OCI-LY7 (cell line): ENCODE data around the gene PRDM5.

ENCODE experiments used
- EZH2phosphoT487 ChIP-seq: fragments of 200-600 bp; sonication (generic); IDR thresholded peaks from 2 replicates; pipeline ENCODE4 v1.6.1; 2018; ENCODE audit warnings: low read depth, borderline replicate concordance, mild to moderate bottlenecking, mixed run types, antibody characterized with exemption, low read length, moderate library complexity, mixed read lengths
- TF ChIP-seq, protein P1 (sequence below): fragments of 200-600 bp; sonication (generic); conservative IDR thresholded peaks from 2 replicates; pipeline ENCODE4 v1.5.1; 2014; ENCODE audit warnings: mild to moderate bottlenecking, antibody characterized with exemption, low read length, moderate library complexity, mixed read lengths

- TF ChIP-seq, protein P1, sequence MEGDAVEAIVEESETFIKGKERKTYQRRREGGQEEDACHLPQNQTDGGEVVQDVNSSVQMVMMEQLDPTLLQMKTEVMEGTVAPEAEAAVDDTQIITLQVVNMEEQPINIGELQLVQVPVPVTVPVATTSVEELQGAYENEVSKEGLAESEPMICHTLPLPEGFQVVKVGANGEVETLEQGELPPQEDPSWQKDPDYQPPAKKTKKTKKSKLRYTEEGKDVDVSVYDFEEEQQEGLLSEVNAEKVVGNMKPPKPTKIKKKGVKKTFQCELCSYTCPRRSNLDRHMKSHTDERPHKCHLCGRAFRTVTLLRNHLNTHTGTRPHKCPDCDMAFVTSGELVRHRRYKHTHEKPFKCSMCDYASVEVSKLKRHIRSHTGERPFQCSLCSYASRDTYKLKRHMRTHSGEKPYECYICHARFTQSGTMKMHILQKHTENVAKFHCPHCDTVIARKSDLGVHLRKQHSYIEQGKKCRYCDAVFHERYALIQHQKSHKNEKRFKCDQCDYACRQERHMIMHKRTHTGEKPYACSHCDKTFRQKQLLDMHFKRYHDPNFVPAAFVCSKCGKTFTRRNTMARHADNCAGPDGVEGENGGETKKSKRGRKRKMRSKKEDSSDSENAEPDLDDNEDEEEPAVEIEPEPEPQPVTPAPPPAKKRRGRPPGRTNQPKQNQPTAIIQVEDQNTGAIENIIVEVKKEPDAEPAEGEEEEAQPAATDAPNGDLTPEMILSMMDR: no peak
- no peak for TF ChIP-seq EZH2phosphoT487
Measured at GRCh38 chr4:120691106-120691505, 231.4 kb downstream of the PRDM5 start.
